GM23248 (cell line): Measurements from ENCODE around the gene ATP2B3.
"Not testable (repeated sequence)": the region's sequence is repeated elsewhere in the genome, so short reads cannot be mapped to it uniquely, and the experiment has no call there.

Experiments used
- EZH2 ChIP-seq: fragments of 200-600 bp; sonication (generic); IDR thresholded peaks from 2 replicates; pipeline ENCODE4 v1.6.1; 2018; ENCODE audit warnings: antibody characterized with exemption, mild to moderate bottlenecking; ENCODE audit not compliant: insufficient read depth, poor library complexity, severe bottlenecking
- EZH2phosphoT487 ChIP-seq: fragments of 200-600 bp; sonication (generic); IDR thresholded peaks from 2 replicates; pipeline ENCODE4 v1.6.1; 2018; ENCODE audit warnings: antibody characterized with exemption, moderate library complexity, mild to moderate bottlenecking, low read depth; ENCODE audit not compliant: insufficient read depth

- not testable (repeated sequence) for TF ChIP-seq EZH2phosphoT487, EZH2
These were observed 87.4 kb downstream of the ATP2B3 start for GRCh38 chrX:153604666-153605380.
